Measurements from ENCODE around the gene MXI1. TPM values are rescaled to one million over a fixed set of nuclear protein-coding genes. Genes with fewer than 3 reads are reported as not detected.

MXI1 gene
- total RNA-seq, 4 donors from 2014 or later: 32.3 to 40.0 (median 36.4) TPM

GRCh38 chr10:110296966-110297365 is 89.6 kb downstream of the MXI1 start:
- TF ChIP-seq, protein P1, sequence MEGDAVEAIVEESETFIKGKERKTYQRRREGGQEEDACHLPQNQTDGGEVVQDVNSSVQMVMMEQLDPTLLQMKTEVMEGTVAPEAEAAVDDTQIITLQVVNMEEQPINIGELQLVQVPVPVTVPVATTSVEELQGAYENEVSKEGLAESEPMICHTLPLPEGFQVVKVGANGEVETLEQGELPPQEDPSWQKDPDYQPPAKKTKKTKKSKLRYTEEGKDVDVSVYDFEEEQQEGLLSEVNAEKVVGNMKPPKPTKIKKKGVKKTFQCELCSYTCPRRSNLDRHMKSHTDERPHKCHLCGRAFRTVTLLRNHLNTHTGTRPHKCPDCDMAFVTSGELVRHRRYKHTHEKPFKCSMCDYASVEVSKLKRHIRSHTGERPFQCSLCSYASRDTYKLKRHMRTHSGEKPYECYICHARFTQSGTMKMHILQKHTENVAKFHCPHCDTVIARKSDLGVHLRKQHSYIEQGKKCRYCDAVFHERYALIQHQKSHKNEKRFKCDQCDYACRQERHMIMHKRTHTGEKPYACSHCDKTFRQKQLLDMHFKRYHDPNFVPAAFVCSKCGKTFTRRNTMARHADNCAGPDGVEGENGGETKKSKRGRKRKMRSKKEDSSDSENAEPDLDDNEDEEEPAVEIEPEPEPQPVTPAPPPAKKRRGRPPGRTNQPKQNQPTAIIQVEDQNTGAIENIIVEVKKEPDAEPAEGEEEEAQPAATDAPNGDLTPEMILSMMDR (IDR thresholded peaks at IDR 0.05): no peak
- DNase-seq (ENCODE audit: low spot score) (no peak), ATAC-seq (ENCODE audit: low FRiP score) (no peak)

GRCh38 chr10:110300486-110300986 is 93.1 kb downstream of the MXI1 start:
- DNase-seq (ENCODE audit: low spot score): no peak
- ATAC-seq (ENCODE audit: low FRiP score): no peak
- TF ChIP-seq, protein P1 (IDR thresholded peaks at IDR 0.05): no peak

DNA sequence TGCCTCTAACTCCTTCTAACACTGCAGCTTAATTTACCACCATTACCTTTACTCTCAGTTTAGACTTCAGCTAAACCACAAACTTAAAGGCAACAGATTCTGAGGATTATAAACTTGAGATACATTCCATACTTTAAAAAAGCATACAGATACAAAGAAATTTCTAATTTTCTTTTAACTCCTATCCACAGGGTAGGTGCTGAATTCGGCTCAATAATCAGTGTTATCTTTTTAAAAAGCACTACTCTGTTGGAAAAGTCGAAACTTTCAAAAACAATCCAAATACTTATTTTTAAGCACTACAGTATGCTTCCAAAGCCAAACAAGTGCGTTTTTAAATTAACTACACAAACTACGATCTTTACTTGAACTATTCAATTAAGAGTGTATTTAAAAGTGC is 96.3 kb downstream of the MXI1 start:
- ATAC-seq (ENCODE audit: low FRiP score) (no peak), DNase-seq (ENCODE audit: low spot score) (no peak)
- TF ChIP-seq, protein P1 (IDR thresholded peaks at IDR 0.05): no peak

GRCh38 chr10:110304394-110304779 is 97.0 kb downstream of the MXI1 start:
- peak; percentile 66 for ATAC-seq (ENCODE audit: low FRiP score)
- DNase-seq (ENCODE audit: low spot score): no peak
- TF ChIP-seq, protein P1 (IDR thresholded peaks at IDR 0.05): no peak

DNA sequence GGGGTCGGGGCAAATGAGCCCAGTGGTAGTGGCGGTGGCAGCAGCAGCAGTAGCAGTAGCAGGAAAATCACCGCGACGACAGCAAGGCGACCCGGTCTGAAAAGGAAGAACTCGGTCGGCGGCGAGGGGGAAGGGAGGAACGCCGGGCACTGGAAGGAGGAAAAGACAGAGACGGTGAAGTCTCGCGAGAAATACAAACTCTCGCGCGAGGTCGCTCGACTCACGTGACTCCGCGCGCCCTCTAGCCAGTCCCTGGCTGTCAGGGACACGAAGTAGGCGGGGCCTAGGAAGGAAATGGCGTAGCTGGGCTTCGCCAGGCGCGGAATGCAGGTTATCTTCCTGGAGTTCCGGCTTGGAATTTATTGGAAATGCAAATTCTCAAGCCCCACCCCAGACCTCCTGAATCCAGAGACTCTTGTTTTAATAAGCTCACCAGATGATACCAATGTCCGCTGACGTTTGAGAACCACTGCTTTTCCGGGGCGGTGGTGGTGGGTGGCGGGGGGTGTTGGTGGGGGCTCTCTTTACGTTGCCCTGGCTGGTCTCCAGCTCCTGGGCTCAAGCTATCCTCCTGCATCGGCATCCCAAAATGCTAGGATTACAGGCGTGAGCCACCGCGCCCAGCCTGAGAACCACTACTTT is 97.5 kb downstream of the MXI1 start, which contains the start of gene SMNDC1:
SMNDC1 (minus strand) TSS at position 141 of the 642 bp plus-strand sequence. CDS start 1,333 bp downstream, outside the sequence.
- ATAC-seq (ENCODE audit: low FRiP score) (peak; percentile 94), DNase-seq (ENCODE audit: low spot score) (peak; percentile 98)
- TF ChIP-seq, protein P1 (IDR thresholded peaks at IDR 0.05): no peak

GRCh38 chr10:110305767-110306451 is 98.5 kb downstream of the MXI1 start:
- DNase-seq (ENCODE audit: low spot score) (no peak), ATAC-seq (ENCODE audit: low FRiP score) (peak; percentile 75)
- TF ChIP-seq, protein P1 (IDR thresholded peaks at IDR 0.05): peak in 2 of 3 donors; percentile 45 to 51

DNA sequence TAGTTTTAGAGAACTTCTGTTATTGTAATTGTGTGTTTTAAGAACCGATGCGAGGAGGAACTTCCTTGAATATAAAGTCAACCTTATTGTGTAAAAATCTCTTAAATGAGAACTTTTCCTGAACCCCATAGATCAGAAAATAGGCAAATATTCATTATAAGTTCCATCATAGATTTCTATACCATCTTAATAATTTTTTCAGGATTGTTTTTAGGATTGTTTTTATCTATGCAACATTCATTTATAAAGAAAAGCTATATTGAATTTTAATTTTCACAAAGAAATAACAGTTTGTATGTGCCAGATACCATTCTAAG is 99.0 kb downstream of the MXI1 start:
- no peak for ATAC-seq (ENCODE audit: low FRiP score)
- TF ChIP-seq, protein P1 (IDR thresholded peaks at IDR 0.05): no peak

More for the DNA sequence above, 99.0 kb downstream of the MXI1 start:
- DNase-seq (ENCODE audit: low spot score): no peak

Data from omental fat pad (tissue), 4 donors.